Fibroblast of peridontal ligament (primary cell): Measurements from ENCODE around the gene ICE2.

ENCODE experiments used
- DNase-seq: peaks from one replicate; pipeline ENCODE4 v3.0.0-alpha.2; 2010; ENCODE audit errors: extremely low read depth

Gene ICE2

GRCh38 chr15:60493166-60493565 lies 14.2 kb upstream of the ICE2 start:
- DNase-seq, result no peak

- DNase-seq, result no peak
These were observed 7.8 kb upstream of the ICE2 start for GRCh38 chr15:60486742-60487141.

GRCh38 chr15:60485365-60486055 lies 6.6 kb upstream of the ICE2 start:
- DNase-seq, result no peak

GRCh38 chr15:60483042-60483441 lies 4.1 kb upstream of the ICE2 start:
- DNase-seq, result no peak

GRCh38 chr15:60480888-60481287 lies 1.9 kb upstream of the ICE2 start:
- no peak for DNase-seq

- DNase-seq, result no peak
These were observed 1.2 kb upstream of the ICE2 start for GRCh38 chr15:60480149-60480548.

GRCh38 chr15:60479361-60480110 lies 594 bp upstream of the ICE2 start:
- no peak for DNase-seq

GRCh38 chr15:60477916-60478565 lies 901 bp downstream of the ICE2 start:
- DNase-seq, result peak; percentile 46

- DNase-seq, result no peak
These were observed 1.8 kb downstream of the ICE2 start for GRCh38 chr15:60477164-60477563.

GRCh38 chr15:60476713-60477112 lies 2.2 kb downstream of the ICE2 start:
- DNase-seq, result peak; percentile 34

- DNase-seq, result no peak
These were observed 5.8 kb downstream of the ICE2 start for GRCh38 chr15:60473135-60473534.

- DNase-seq, result no peak
These were observed 7.6 kb downstream of the ICE2 start for GRCh38 chr15:60471314-60471713.

- no peak for DNase-seq
These were observed 8.9 kb downstream of the ICE2 start for GRCh38 chr15:60469893-60470641.

- DNase-seq, result no peak
These were observed 13.9 kb downstream of the ICE2 start for GRCh38 chr15:60464836-60465630.

- peak; percentile 42 for DNase-seq
These were observed 16.9 kb downstream of the ICE2 start for GRCh38 chr15:60462027-60462426.

GRCh38 chr15:60460931-60461330 lies 18.0 kb downstream of the ICE2 start:
- no peak for DNase-seq

GRCh38 chr15:60458721-60459120 lies 20.2 kb downstream of the ICE2 start:
- DNase-seq, result no peak

- DNase-seq, result no peak
These were observed 21.0 kb downstream of the ICE2 start for GRCh38 chr15:60457985-60458384.

GRCh38 chr15:60454824-60455223 lies 24.1 kb downstream of the ICE2 start:
- DNase-seq, result no peak

GRCh38 chr15:60448668-60449360 lies 30.1 kb downstream of the ICE2 start:
- DNase-seq, result no peak
